ENCODE measurements around the gene PTGIS.

PTGIS gene

DNA sequence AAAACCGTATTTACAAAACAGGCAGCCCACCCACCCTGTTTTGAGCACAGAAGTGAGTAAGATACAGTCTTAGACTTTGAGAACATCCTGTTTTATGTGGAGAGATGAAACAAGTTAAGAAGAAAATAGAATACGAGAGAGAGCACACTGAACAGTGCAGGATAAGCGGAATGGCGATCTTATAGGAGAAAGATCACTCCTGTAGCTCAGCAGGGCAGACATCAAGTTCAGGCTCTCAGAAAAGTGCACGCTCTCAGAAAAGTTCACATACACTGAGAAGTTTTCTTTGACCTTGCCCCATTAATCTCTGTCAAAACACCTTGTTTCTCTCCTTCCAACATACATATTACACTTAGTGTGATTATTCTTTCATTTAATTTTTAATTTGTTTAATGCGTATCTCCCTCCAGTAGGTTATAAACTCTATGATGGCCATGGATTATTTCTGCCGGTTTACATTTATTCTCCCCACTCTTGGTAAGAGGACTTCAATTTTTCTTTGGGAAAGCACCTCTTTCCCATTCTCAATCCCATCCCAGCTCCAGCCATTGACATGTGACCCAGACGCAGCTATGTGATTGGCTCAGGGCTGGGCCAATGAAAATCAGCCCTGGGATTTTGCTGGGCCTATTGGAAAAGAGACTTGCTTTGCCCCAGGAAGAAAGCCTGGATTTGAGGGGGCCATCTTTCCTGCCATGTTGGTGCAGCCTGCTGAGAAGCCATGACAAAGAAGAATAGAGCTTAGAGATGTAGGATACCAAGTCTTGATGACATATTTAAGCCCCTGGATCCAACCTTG, 101.6 kb downstream of the PTGIS start:
- H3K4me3 ChIP-seq (ENCODE audit: low read depth, low read length) = no peak overlapping the region
- in situ Hi-C loops (cut with HindIII; ENCODE audit: low sequenced_read_pairs) = no loop called here
- TF ChIP-seq, protein P1, sequence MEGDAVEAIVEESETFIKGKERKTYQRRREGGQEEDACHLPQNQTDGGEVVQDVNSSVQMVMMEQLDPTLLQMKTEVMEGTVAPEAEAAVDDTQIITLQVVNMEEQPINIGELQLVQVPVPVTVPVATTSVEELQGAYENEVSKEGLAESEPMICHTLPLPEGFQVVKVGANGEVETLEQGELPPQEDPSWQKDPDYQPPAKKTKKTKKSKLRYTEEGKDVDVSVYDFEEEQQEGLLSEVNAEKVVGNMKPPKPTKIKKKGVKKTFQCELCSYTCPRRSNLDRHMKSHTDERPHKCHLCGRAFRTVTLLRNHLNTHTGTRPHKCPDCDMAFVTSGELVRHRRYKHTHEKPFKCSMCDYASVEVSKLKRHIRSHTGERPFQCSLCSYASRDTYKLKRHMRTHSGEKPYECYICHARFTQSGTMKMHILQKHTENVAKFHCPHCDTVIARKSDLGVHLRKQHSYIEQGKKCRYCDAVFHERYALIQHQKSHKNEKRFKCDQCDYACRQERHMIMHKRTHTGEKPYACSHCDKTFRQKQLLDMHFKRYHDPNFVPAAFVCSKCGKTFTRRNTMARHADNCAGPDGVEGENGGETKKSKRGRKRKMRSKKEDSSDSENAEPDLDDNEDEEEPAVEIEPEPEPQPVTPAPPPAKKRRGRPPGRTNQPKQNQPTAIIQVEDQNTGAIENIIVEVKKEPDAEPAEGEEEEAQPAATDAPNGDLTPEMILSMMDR (IDR thresholded peaks at IDR 0.05; ENCODE audit: low read depth, low read length, missing control alignments) = no peak
- no peak for DNase-seq (ENCODE audit: low read depth)

DNA sequence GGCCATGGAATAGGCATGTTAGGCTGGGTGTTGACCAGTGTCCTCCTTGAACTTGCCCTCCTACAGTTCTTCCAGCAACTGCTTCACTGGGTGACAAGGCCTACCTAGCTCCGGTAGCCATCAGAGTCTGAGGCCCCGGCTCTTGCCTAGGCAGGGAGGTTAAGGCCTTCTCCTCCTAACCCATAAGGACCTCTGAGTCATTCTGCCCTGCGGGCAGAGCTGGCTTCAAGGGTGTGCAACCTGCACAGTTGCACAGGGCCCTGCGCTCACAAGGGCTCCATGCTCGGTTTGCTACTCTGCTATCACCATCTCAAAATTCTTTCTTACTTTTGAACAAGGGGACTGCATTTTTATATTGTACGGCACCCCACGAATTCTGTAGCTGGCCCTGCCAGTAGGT, 103.4 kb downstream of the PTGIS start:
- in situ Hi-C loops (cut with HindIII; ENCODE audit: low sequenced_read_pairs) = no loop called here
- no peak overlapping the region for H3K4me3 ChIP-seq (ENCODE audit: low read depth, low read length)
- no peak for DNase-seq (ENCODE audit: low read depth)
- TF ChIP-seq, protein P1 (IDR thresholded peaks at IDR 0.05; ENCODE audit: low read depth, low read length, missing control alignments) = no peak

DNA sequence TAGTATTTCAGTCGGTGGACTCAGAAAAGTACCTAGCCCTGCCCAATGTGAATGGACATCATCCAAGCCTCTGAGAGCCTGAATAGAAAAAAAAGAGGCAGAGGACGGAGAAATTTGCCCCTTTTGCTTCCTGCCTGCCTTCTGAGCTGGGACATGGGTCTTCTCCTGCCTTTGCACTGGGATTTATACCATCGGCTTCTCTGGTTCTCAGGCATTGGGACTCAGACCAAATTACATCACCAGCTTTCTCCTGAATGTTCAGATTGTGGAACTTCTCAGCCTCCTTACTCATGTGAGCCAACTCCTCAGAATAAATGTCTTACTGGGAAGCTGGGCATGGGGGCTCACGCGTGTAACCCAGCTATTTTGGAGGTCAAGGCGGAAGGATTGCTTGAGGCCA, 105.3 kb downstream of the PTGIS start:
- DNase-seq (ENCODE audit: low read depth) = no peak
- in situ Hi-C loops (cut with HindIII; ENCODE audit: low sequenced_read_pairs) = no loop called here

DNA sequence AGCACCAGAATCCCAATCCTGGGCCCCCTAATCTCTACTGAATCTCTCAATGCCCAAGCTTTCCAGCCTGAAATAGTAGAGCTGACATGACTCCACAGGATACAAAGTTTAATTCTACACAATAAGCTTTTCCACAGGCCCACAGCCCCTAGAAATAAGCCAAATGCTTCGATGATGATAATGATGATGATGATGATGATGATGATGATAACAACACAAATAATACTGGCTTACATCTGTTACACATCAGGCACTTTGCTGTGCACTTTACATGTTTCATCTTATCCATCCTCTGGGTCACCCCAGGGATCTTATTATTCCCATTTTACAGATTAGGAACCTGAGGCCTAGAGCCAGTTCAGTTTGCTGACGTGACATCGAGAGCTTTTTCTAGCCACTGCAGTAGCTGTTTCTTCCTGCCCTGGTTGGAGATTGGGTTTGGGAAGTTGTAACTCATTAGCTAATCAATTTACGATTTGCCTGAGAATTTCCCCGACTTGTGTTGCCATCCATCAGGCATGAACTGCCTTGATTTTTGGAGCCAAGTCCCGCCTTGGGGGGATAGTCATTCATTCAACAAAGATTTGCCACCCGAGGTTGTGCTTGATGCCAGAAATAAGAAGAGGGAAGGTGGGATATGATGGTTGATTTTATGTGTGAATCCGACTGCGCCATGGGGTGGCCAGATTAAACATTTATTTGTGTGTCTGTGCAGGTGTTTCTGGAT, 105.9 kb downstream of the PTGIS start:
- H3K4me3 ChIP-seq (ENCODE audit: low read depth, low read length) = no peak overlapping the region
- in situ Hi-C loops (cut with HindIII; ENCODE audit: low sequenced_read_pairs) = no loop called here
- TF ChIP-seq, protein P1 (IDR thresholded peaks at IDR 0.05; ENCODE audit: low read depth, low read length, missing control alignments) = no peak
- DNase-seq (ENCODE audit: low read depth) = no peak

More for the DNA sequence above, 105.3 kb downstream of the PTGIS start:
- H3K4me3 ChIP-seq (ENCODE audit: low read depth, low read length) = no peak overlapping the region
- TF ChIP-seq, protein P1 (IDR thresholded peaks at IDR 0.05; ENCODE audit: low read depth, low read length, missing control alignments) = no peak

DNA sequence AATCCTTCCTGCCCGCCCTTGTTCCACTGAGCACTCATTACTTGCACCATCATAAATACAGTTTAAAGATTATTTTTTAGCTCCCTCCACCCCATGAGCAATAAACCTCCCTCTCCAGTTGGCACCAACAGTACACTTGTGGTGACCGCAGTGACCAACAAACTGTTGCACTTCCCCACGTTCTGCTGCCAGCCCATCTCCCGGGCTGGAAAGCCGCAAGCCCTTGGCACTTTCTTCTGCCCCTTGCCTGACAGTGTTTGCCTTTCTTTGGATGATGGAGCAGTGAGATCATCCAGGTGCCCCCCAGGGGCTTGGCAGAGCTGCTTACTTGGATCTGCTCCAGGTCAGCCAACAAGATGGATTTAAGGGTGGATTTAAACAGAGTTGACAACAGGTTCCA, 107.0 kb downstream of the PTGIS start:
- no peak overlapping the region for H3K4me3 ChIP-seq (ENCODE audit: low read depth, low read length)
- in situ Hi-C loops (cut with HindIII; ENCODE audit: low sequenced_read_pairs) = no loop called here
- TF ChIP-seq, protein P1 (IDR thresholded peaks at IDR 0.05; ENCODE audit: low read depth, low read length, missing control alignments) = no peak
- DNase-seq (ENCODE audit: low read depth) = peak; percentile 39

DNA sequence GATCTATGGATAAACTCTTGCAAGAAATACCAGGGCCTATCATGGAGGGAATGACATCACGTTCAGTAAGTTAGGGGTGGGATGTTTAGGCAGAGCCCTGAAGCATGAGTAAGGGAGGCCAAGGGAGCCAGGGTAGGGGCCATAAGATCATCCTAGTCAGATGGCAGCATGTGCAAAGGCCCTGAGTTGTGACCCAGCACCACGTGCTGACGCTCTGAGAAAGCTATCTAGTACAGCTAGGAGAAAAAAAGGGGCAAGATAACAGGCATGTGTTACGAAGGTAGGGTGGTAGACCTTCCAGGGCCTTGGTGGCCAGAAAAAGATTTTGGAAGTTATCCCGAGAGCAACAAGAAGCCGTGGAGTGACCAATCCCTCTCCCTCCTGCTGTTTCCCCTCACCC, 107.8 kb downstream of the PTGIS start:
- in situ Hi-C loops (cut with HindIII; ENCODE audit: low sequenced_read_pairs) = no loop called here
- DNase-seq (ENCODE audit: low read depth) = no peak

More for the DNA sequence above, 107.8 kb downstream of the PTGIS start:
- TF ChIP-seq, protein P1 (IDR thresholded peaks at IDR 0.05; ENCODE audit: low read depth, low read length, missing control alignments) = no peak
- H3K4me3 ChIP-seq (ENCODE audit: low read depth, low read length) = no peak overlapping the region

Measured in astrocyte of the cerebellum (primary cell).